Measurements from ENCODE around the gene COL21A1. TPM values are rescaled to one million over a fixed set of nuclear protein-coding genes. Genes with fewer than 3 reads are reported as not detected.

The COL21A1 gene
- total and polyA plus RNA-seq, 2 of the 13 experiments (the other 11 are each of a cell fraction or from before 2014, with no cell fraction given), result 0.13 TPM; not detected in 1

DNA sequence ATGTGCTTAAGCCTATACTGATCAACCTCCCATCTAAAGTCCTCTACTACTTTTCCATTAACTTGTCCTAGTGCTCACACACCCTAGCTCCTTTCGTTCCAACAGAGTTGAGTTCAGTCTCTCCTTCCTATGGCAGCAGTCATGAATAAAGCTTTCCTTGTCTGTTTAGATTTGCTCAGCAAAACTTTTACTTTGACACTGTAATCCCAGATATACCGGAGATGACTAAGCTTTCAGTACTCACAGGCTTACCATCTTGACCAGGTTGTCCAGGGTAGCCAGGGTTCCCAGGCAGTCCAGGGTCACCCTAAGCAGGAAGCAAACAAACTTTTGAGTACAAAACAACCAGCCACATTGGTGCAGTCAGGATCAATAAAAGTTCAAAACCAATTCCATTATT, 90.7 kb downstream of the COL21A1 start (continued):
- TF ChIP-seq, protein P1, sequence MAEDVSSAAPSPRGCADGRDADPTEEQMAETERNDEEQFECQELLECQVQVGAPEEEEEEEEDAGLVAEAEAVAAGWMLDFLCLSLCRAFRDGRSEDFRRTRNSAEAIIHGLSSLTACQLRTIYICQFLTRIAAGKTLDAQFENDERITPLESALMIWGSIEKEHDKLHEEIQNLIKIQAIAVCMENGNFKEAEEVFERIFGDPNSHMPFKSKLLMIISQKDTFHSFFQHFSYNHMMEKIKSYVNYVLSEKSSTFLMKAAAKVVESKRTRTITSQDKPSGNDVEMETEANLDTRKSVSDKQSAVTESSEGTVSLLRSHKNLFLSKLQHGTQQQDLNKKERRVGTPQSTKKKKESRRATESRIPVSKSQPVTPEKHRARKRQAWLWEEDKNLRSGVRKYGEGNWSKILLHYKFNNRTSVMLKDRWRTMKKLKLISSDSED (CRISPR knock-in tag; IDR thresholded peaks at IDR 0.05), result no peak
- TF ChIP-seq, protein P2, sequence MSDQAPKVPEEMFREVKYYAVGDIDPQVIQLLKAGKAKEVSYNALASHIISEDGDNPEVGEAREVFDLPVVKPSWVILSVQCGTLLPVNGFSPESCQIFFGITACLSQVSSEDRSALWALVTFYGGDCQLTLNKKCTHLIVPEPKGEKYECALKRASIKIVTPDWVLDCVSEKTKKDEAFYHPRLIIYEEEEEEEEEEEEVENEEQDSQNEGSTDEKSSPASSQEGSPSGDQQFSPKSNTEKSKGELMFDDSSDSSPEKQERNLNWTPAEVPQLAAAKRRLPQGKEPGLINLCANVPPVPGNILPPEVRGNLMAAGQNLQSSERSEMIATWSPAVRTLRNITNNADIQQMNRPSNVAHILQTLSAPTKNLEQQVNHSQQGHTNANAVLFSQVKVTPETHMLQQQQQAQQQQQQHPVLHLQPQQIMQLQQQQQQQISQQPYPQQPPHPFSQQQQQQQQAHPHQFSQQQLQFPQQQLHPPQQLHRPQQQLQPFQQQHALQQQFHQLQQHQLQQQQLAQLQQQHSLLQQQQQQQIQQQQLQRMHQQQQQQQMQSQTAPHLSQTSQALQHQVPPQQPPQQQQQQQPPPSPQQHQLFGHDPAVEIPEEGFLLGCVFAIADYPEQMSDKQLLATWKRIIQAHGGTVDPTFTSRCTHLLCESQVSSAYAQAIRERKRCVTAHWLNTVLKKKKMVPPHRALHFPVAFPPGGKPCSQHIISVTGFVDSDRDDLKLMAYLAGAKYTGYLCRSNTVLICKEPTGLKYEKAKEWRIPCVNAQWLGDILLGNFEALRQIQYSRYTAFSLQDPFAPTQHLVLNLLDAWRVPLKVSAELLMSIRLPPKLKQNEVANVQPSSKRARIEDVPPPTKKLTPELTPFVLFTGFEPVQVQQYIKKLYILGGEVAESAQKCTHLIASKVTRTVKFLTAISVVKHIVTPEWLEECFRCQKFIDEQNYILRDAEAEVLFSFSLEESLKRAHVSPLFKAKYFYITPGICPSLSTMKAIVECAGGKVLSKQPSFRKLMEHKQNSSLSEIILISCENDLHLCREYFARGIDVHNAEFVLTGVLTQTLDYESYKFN (CRISPR knock-in tag; conservative IDR thresholded peaks at IDR 0.05), result peak; percentile 89
- TF ChIP-seq SAP130 (CRISPR knock-in tag; IDR thresholded peaks at IDR 0.05; ENCODE audit: low read depth) (peak; percentile 69), EP300 (IDR thresholded peaks at IDR 0.05; ENCODE audit: low read depth in 2 of 2, low read length in 2 of 2) (peak in 1 of 2 experiments; percentile 82; a peak in 2 of 4 replicates), EP300 (CRISPR knock-in tag; IDR thresholded peaks at IDR 0.05; ENCODE audit: borderline replicate concordance) (peak; percentile 17; the same call in 1 of the 2 replicates), MAFF (IDR thresholded peaks at IDR 0.05; ENCODE audit: low read depth, low read length) (peak; percentile 75), ZNF205 (CRISPR knock-in tag; IDR thresholded peaks at IDR 0.05) (0 out of 2 replicates have a peak, but pooled peaks have one; percentile 42), ZNF644 (CRISPR knock-in tag; IDR thresholded peaks at IDR 0.05; ENCODE audit: low read depth) (peak; percentile 97), JUNB (CRISPR knock-in tag; IDR thresholded peaks at IDR 0.05; ENCODE audit: borderline replicate concordance) (peak; percentile 63; the same call in 1 of the 2 replicates), ZNF382 (CRISPR knock-in tag; IDR thresholded peaks at IDR 0.05; ENCODE audit: borderline replicate concordance) (no peak)
- TF ChIP-seq, protein P3, sequence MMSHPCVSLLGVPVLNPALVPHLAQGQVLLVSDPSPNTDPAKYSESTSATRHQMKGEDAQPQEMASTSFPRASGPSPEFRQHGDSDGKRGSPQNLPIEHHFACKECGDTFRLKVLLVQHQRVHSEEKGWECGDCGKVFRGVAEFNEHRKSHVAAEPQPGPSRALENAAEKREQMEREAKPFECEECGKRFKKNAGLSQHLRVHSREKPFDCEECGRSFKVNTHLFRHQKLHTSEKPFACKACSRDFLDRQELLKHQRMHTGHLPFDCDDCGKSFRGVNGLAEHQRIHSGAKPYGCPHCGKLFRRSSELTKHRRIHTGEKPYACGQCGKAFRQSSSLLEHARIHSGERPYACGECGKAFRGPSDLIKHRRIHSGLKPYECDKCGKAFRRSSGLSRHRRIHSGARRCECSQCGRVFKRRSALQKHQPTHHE (CRISPR knock-in tag; IDR thresholded peaks at IDR 0.05; ENCODE audit: borderline replicate concordance), result no peak

Measured in HepG2 (cell line).